ENCODE measurements around the gene MCM8. TPM values are rescaled to one million over a fixed set of nuclear protein-coding genes. Genes with fewer than 3 reads are reported as not detected.
"Not testable (repeated sequence)": the region's sequence is repeated elsewhere in the genome, so short reads cannot be mapped to it uniquely, and the experiment has no call there.

MCM8 gene
- total RNA-seq, 1 donor from 2014 or later = 35.2 TPM

- no peak overlapping the region for H3K4me3 Mint-ChIP-seq (ENCODE audit: low read depth)
- H3K27me3 Mint-ChIP-seq (ENCODE audit: low read depth) = no peaks in the 10 kb centered on the region
- intact Hi-C loops (cut with micrococcal nuclease) = no loop called here
- H3K4me1 Mint-ChIP-seq (ENCODE audit: low read depth) = peaks cover 9% of the 10 kb centered on the region
- H3K9me3 Mint-ChIP-seq = no peaks in the 10 kb centered on the region
- DNase-seq (ENCODE audit: low spot score) = no peak
- no peak overlapping the region for H3K27ac Mint-ChIP-seq
- H3K36me3 Mint-ChIP-seq (ENCODE audit: low read depth) = peaks cover 83% of the 10 kb centered on the region
Measured at GRCh38 chr20:6014957-6015356, 64.5 kb downstream of the MCM8 start.

DNA sequence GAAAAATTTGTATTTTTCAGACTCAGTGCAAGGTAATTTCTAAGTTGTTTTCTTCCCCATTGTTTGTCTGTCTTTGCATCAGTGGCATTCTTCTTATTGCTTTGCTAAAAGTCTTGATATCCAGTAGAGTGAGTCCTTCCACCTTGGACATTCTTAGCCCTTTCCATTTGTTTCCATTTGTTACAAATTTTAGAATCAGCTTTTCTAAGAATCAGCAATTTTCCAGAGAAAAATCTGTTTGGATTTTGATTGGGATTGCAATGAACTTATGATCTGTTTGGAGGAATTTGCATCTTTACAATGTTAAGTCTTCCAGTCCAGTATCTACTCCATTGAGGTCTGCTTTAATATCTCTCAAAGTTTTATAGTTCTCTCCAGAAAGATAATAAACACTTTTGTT is 67.0 kb downstream of the MCM8 start:
- Mint-ChIP-seq H3K27ac (no peak overlapping the region), H3K4me3 (ENCODE audit: low read depth) (no peak overlapping the region), H3K4me1 (ENCODE audit: low read depth) (peaks cover 11% of the 10 kb centered on the region), H3K27me3 (ENCODE audit: low read depth) (no peaks in the 10 kb centered on the region), H3K36me3 (ENCODE audit: low read depth) (peaks cover 78% of the 10 kb centered on the region), H3K9me3 (no peaks in the 10 kb centered on the region)
- no peak for DNase-seq (ENCODE audit: low spot score)
- intact Hi-C loops (cut with micrococcal nuclease) = no loop called here

DNA sequence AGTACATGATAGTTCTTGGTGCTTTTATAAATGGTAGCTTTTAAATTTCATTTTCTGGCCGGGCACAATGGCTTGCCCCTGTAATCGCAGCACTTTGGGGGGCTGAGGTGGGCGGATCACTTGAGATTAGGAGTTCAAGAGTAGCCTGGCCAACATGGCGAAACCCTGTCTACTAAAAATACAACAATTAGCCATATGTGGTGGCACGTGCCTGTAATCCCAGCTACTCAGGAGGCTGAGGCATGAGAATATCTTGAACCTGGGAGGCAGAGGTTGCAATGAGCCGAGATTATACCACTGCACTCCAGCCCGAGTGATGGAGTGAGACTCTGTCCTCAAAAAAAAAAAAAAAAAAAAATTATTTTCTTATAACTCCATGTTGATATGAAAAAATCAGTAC is 67.4 kb downstream of the MCM8 start:
- Mint-ChIP-seq H3K27me3 (ENCODE audit: low read depth) (no peaks in the 10 kb centered on the region), H3K36me3 (ENCODE audit: low read depth) (peaks cover 78% of the 10 kb centered on the region), H3K4me3 (ENCODE audit: low read depth) (no peak overlapping the region), H3K9me3 (no peaks in the 10 kb centered on the region), H3K27ac (no peak overlapping the region), H3K4me1 (ENCODE audit: low read depth) (peaks cover 11% of the 10 kb centered on the region)
- DNase-seq (ENCODE audit: low spot score) = no peak
- intact Hi-C loops (cut with micrococcal nuclease) = no loop called here

- no peaks in the 10 kb centered on the region for H3K27me3 Mint-ChIP-seq (ENCODE audit: low read depth)
- peaks cover 22% of the 10 kb centered on the region for H3K4me1 Mint-ChIP-seq (ENCODE audit: low read depth)
- H3K27ac Mint-ChIP-seq = no peak overlapping the region
- peaks cover 18% of the 10 kb centered on the region for H3K9me3 Mint-ChIP-seq
- DNase-seq (ENCODE audit: low spot score) = no peak
- intact Hi-C loops (cut with micrococcal nuclease) = no loop called here
- H3K36me3 Mint-ChIP-seq (ENCODE audit: low read depth) = peaks cover 72% of the 10 kb centered on the region
- no peak overlapping the region for H3K4me3 Mint-ChIP-seq (ENCODE audit: low read depth)
Measured at GRCh38 chr20:6024768-6025167, 74.3 kb downstream of the MCM8 start.

DNA sequence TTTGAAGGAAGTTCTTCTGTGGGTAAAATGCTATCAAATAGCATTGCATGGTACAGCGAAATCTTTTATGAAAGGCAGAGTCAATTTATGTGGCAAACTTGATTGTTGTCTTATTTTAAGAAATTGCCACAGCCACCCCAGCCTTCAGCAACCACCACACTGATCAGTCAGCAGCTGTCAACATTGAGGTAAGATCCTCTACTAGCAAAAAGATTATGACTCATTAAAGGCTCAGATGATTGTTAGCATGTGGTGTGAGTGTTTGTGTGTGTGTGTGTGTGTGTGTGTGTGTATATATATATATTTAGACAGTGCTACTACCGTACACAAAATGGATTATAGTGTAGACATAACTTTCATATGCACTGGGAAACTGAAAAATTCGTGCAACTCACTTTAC is 75.6 kb downstream of the MCM8 start:
- H3K27ac Mint-ChIP-seq = no peak overlapping the region
- H3K27me3 Mint-ChIP-seq (ENCODE audit: low read depth) = no peaks in the 10 kb centered on the region
- peaks cover 22% of the 10 kb centered on the region for H3K4me1 Mint-ChIP-seq (ENCODE audit: low read depth)
- no peak for DNase-seq (ENCODE audit: low spot score)
- H3K36me3 Mint-ChIP-seq (ENCODE audit: low read depth) = peaks cover 72% of the 10 kb centered on the region
- H3K4me3 Mint-ChIP-seq (ENCODE audit: low read depth) = no peak overlapping the region
- H3K9me3 Mint-ChIP-seq = peaks cover 18% of the 10 kb centered on the region
- intact Hi-C loops (cut with micrococcal nuclease) = no loop called here

GRCh38 chr20:6028818-6029217 is 78.4 kb downstream of the MCM8 start:
- no peak overlapping the region for H3K4me3 Mint-ChIP-seq (ENCODE audit: low read depth)
- intact Hi-C loops (cut with micrococcal nuclease) = no loop called here
- H3K4me1 Mint-ChIP-seq (ENCODE audit: low read depth) = peaks cover 23% of the 10 kb centered on the region
- H3K27me3 Mint-ChIP-seq (ENCODE audit: low read depth) = no peaks in the 10 kb centered on the region
- H3K27ac Mint-ChIP-seq = no peak overlapping the region
- peaks cover 18% of the 10 kb centered on the region for H3K9me3 Mint-ChIP-seq
- DNase-seq (ENCODE audit: low spot score) = no peak
- H3K36me3 Mint-ChIP-seq (ENCODE audit: low read depth) = peaks cover 67% of the 10 kb centered on the region

DNA sequence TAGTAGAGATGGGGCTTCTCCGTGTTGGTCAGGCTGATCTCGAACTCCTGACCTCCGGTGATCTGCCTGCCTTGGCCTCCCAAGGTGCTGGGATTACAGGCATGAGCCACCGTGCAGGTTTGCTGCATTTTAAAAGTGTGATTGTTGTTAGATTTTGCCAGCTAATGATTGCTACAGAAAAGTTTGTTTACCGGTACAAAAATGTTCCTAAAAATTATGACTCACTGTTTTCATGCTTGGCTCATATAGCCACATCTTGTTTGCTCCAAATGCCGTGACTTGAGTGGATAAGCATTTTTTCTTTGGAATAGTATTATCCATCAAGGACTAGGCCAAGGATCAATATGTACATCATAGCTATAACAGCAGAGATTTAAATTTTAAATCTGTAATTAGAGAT is 79.1 kb downstream of the MCM8 start:
- intact Hi-C loops (cut with micrococcal nuclease) = no loop called here
- no peak for DNase-seq (ENCODE audit: low spot score)
- no peak overlapping the region for H3K4me3 Mint-ChIP-seq (ENCODE audit: low read depth)
- H3K4me1 Mint-ChIP-seq (ENCODE audit: low read depth) = peaks cover 26% of the 10 kb centered on the region
- H3K36me3 Mint-ChIP-seq (ENCODE audit: low read depth) = peaks cover 67% of the 10 kb centered on the region
- H3K9me3 Mint-ChIP-seq = peaks cover 14% of the 10 kb centered on the region
- no peaks in the 10 kb centered on the region for H3K27me3 Mint-ChIP-seq (ENCODE audit: low read depth)
- H3K27ac Mint-ChIP-seq = no peak overlapping the region

GRCh38 chr20:6030453-6031080 is 80.1 kb downstream of the MCM8 start:
- peaks cover 63% of the 10 kb centered on the region for H3K36me3 Mint-ChIP-seq (ENCODE audit: low read depth)
- DNase-seq (ENCODE audit: low spot score) = no peak
- intact Hi-C loops (cut with micrococcal nuclease) = no loop called here

DNA sequence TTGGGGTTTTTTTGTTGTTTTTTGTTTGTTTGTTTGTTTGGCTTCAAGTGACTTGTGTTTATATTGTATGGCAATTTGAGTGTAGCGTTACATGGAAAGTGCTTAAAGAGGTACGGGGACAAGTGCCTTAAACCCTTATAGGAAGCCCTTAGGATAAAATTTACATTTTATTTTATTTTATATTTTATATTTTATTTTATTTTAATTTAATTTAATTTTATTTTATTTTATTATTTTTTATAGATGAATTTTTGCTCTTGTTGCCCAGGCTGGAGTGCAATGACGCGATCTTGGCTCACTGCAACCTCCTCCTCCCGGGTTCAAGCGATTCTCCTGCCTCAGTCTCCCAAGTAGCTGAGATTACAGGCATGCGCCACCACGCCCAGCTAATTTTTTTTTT is 82.5 kb downstream of the MCM8 start:
- H3K9me3 Mint-ChIP-seq; intact Hi-C loops (cut with micrococcal nuclease); DNase-seq (ENCODE audit: low spot score); H3K27me3 Mint-ChIP-seq (ENCODE audit: low read depth); H3K4me3 Mint-ChIP-seq (ENCODE audit: low read depth); H3K27ac Mint-ChIP-seq: not testable (repeated sequence)
- Mint-ChIP-seq H3K36me3 (ENCODE audit: low read depth) (peaks cover 54% of the 10 kb centered on the region), H3K4me1 (ENCODE audit: low read depth) (peaks cover 12% of the 10 kb centered on the region)

More at GRCh38 chr20:6030453-6031080, 80.1 kb downstream of the MCM8 start:
- Mint-ChIP-seq H3K27ac (no peak overlapping the region), H3K4me3 (ENCODE audit: low read depth) (no peak overlapping the region), H3K9me3 (peaks cover 4% of the 10 kb centered on the region), H3K4me1 (ENCODE audit: low read depth) (peaks cover 25% of the 10 kb centered on the region), H3K27me3 (ENCODE audit: low read depth) (no peaks in the 10 kb centered on the region)

- Mint-ChIP-seq H3K9me3 (no peaks in the 10 kb centered on the region), H3K27ac (peak overlapping the region; percentile 67), H3K4me1 (ENCODE audit: low read depth) (peaks cover 8% of the 10 kb centered on the region), H3K27me3 (ENCODE audit: low read depth) (no peaks in the 10 kb centered on the region), H3K4me3 (ENCODE audit: low read depth) (no peak overlapping the region), H3K36me3 (ENCODE audit: low read depth) (peaks cover 56% of the 10 kb centered on the region)
- intact Hi-C loops (cut with micrococcal nuclease) = no loop called here
- DNase-seq (ENCODE audit: low spot score) = no peak
Measured at GRCh38 chr20:6034134-6034969, 83.9 kb downstream of the MCM8 start.

GRCh38 chr20:6036213-6036612 is 85.8 kb downstream of the MCM8 start:
- Mint-ChIP-seq H3K4me1 (ENCODE audit: low read depth) (peaks cover 8% of the 10 kb centered on the region), H3K27me3 (ENCODE audit: low read depth) (no peaks in the 10 kb centered on the region), H3K36me3 (ENCODE audit: low read depth) (peaks cover 62% of the 10 kb centered on the region), H3K27ac (no peak overlapping the region), H3K9me3 (no peaks in the 10 kb centered on the region), H3K4me3 (ENCODE audit: low read depth) (no peak overlapping the region)
- intact Hi-C loops (cut with micrococcal nuclease) = no loop called here
- DNase-seq (ENCODE audit: low spot score) = no peak

GRCh38 chr20:6037082-6037481 is 86.6 kb downstream of the MCM8 start:
- H3K36me3 Mint-ChIP-seq (ENCODE audit: low read depth) = peaks cover 61% of the 10 kb centered on the region
- intact Hi-C loops (cut with micrococcal nuclease) = no loop called here
- H3K9me3 Mint-ChIP-seq = no peaks in the 10 kb centered on the region
- peaks cover 8% of the 10 kb centered on the region for H3K4me1 Mint-ChIP-seq (ENCODE audit: low read depth)
- no peak overlapping the region for H3K4me3 Mint-ChIP-seq (ENCODE audit: low read depth)
- no peaks in the 10 kb centered on the region for H3K27me3 Mint-ChIP-seq (ENCODE audit: low read depth)
- H3K27ac Mint-ChIP-seq = no peak overlapping the region
- no peak for DNase-seq (ENCODE audit: low spot score)

DNA sequence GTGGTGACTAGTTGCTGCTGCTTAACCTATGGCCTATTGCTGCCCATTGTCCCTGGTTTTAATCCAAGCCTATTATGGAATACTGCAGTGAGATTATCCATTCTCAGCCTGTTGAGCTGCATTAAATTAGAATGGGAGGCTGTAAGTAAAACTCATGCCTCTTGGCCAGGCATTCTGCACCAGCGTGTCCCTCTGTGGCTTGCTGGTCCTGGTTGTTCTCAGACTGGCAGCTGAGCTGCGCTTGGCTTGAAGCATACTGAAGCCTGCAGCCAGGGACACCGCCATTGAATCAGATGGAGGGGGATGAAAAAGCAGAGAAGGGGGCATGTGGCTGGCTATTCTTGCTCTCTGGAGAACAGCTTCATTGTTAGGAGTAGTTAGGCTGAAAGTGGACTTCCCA is 87.8 kb downstream of the MCM8 start:
- no peaks in the 10 kb centered on the region for H3K9me3 Mint-ChIP-seq
- no peak for DNase-seq (ENCODE audit: low spot score)
- H3K27me3 Mint-ChIP-seq (ENCODE audit: low read depth) = no peaks in the 10 kb centered on the region
- intact Hi-C loops (cut with micrococcal nuclease) = no loop called here
- peaks cover 6% of the 10 kb centered on the region for H3K4me1 Mint-ChIP-seq (ENCODE audit: low read depth)
- H3K4me3 Mint-ChIP-seq (ENCODE audit: low read depth) = no peak overlapping the region
- no peak overlapping the region for H3K27ac Mint-ChIP-seq
- H3K36me3 Mint-ChIP-seq (ENCODE audit: low read depth) = peaks cover 56% of the 10 kb centered on the region
